Activated CD8-positive, alpha-beta memory T cell treated with anti-CD3 and anti-CD28 coated beads, Interleukin-2, amount 10 ng/mL, durations not matched to agents 7 days and 5 days (primary cell): Measurements from ENCODE around the gene RERE. TPM values are rescaled to one million over a fixed set of nuclear protein-coding genes. Genes with fewer than 3 reads are reported as not detected.
"Not testable (repeated sequence)": the region's sequence is repeated elsewhere in the genome, so short reads cannot be mapped to it uniquely, and the experiment has no call there.

Source experiments
- ATAC-seq: fragments of 150-1000 bp; cut with Tn5 transposase; one replicate; pipeline ENCODE4 v1.10.0; 2021; ENCODE audit warnings: moderate library complexity
- CTCF ChIA-PET: fragments of 350-600 bp; sonication (Branson Sonifier 250); formaldehyde crosslinking; loops from one replicate; lab custom pipeline; 2021; ENCODE audit warnings: antibody characterized with exemption; lab: Charles Lee
- DNase-seq: peaks from one replicate; pipeline ENCODE4 v3.0.0-alpha.2; 2020
- H3K27ac Mint-ChIP-seq: one replicate; pipeline ENCODE4 v1.8.0; 2021; ENCODE audit warnings: mild to moderate bottlenecking, mixed read lengths
- H3K27me3 Mint-ChIP-seq: one replicate; pipeline ENCODE4 v1.8.0; 2021; ENCODE audit warnings: mixed read lengths
- H3K36me3 Mint-ChIP-seq: one replicate; pipeline ENCODE4 v1.8.0; 2021; ENCODE audit warnings: mild to moderate bottlenecking, mixed read lengths
- H3K4me1 Mint-ChIP-seq: one replicate; pipeline ENCODE4 v1.8.0; 2021; ENCODE audit warnings: mixed read lengths
- H3K4me3 Mint-ChIP-seq: one replicate; pipeline ENCODE4 v1.8.0; 2021; ENCODE audit warnings: mild to moderate bottlenecking, moderate library complexity, mixed read lengths
- H3K9me3 Mint-ChIP-seq: one replicate; pipeline ENCODE4 v1.8.0; 2022; ENCODE audit warnings: low read depth, mixed read lengths
- total RNA-seq, 2 experiments: library from RNA; stranded (reverse); gene quantifications; one replicate each; pipeline ENCODE4 v1.2.3, GENCODE V29; 2021

Gene RERE
- total RNA-seq, 2 experiments from 2014 or later = 38.3 TPM

- Mint-ChIP-seq H3K4me1 (peaks cover 23% of the 10 kb centered on the region), H3K27ac (no peak overlapping the region), H3K9me3 (no peaks in the 10 kb centered on the region), H3K27me3 (peaks cover 11% of the 10 kb centered on the region), H3K36me3 (peaks cover 11% of the 10 kb centered on the region), H3K4me3 (no peak overlapping the region)
- ATAC-seq (peak; percentile 20), DNase-seq (no peak)
- CTCF ChIA-PET = interaction anchor here (0.8 kb wide), 1 partner anchor 40 kb away, joined by 3 read pairs; no protein-coding TSS in a partner anchor
Measured at GRCh38 chr1:8448911-8449661, 368.4 kb downstream of the RERE start.

GRCh38 chr1:8448505-8448904 is 368.9 kb downstream of the RERE start:
- H3K9me3 Mint-ChIP-seq, ATAC-seq, H3K4me3 Mint-ChIP-seq, DNase-seq, H3K27ac Mint-ChIP-seq: not testable (repeated sequence)
- H3K27me3 Mint-ChIP-seq = peaks cover 11% of the 10 kb centered on the region
- H3K36me3 Mint-ChIP-seq = peaks cover 11% of the 10 kb centered on the region
- CTCF ChIA-PET = interaction anchor here (0.8 kb wide), 1 partner anchor 39 kb away, joined by 3 read pairs; no protein-coding TSS in a partner anchor
- H3K4me1 Mint-ChIP-seq = peaks cover 23% of the 10 kb centered on the region

- no peak overlapping the region for H3K4me3 Mint-ChIP-seq
- DNase-seq (no peak), ATAC-seq (no peak)
- peaks cover 13% of the 10 kb centered on the region for H3K27me3 Mint-ChIP-seq
- no peaks in the 10 kb centered on the region for H3K9me3 Mint-ChIP-seq
- peaks cover 23% of the 10 kb centered on the region for H3K4me1 Mint-ChIP-seq
- no peak overlapping the region for H3K27ac Mint-ChIP-seq
- peaks cover 13% of the 10 kb centered on the region for H3K36me3 Mint-ChIP-seq
- CTCF ChIA-PET = no interaction called here
Measured at GRCh38 chr1:8447616-8448150, 369.8 kb downstream of the RERE start.

- CTCF ChIA-PET = interaction anchor here (0.9 kb wide), 1 partner anchor 43 kb away, joined by 3 read pairs; no protein-coding TSS in a partner anchor
- Mint-ChIP-seq H3K36me3 (peaks cover 16% of the 10 kb centered on the region), H3K27me3 (peaks cover 17% of the 10 kb centered on the region), H3K4me1 (peaks cover 23% of the 10 kb centered on the region)
- peak; percentile 58 for DNase-seq
- not testable (repeated sequence) for H3K4me3 Mint-ChIP-seq, H3K9me3 Mint-ChIP-seq, H3K27ac Mint-ChIP-seq
- peak; percentile 27 for ATAC-seq
Measured at GRCh38 chr1:8446119-8446518, 371.3 kb downstream of the RERE start.

- Mint-ChIP-seq H3K27me3 (peaks cover 17% of the 10 kb centered on the region), H3K4me1 (peaks cover 26% of the 10 kb centered on the region), H3K4me3 (no peak overlapping the region), H3K36me3 (peaks cover 16% of the 10 kb centered on the region), H3K9me3 (no peaks in the 10 kb centered on the region), H3K27ac (no peak overlapping the region)
- DNase-seq (no peak), ATAC-seq (no peak)
- CTCF ChIA-PET = interaction anchor here (0.7 to 1.7 kb wide), 6 partner anchors 10 to 290 kb away, joined by 3 to 6 read pairs (median 4); no protein-coding TSS in a partner anchor
Measured at GRCh38 chr1:8443558-8444194, 373.8 kb downstream of the RERE start.

GRCh38 chr1:8441426-8441825 is 376.0 kb downstream of the RERE start:
- Mint-ChIP-seq H3K27me3 (peaks cover 14% of the 10 kb centered on the region), H3K9me3 (no peaks in the 10 kb centered on the region), H3K36me3 (peaks cover 12% of the 10 kb centered on the region), H3K27ac (no peak overlapping the region), H3K4me1 (peaks cover 14% of the 10 kb centered on the region), H3K4me3 (no peak overlapping the region)
- DNase-seq (no peak), ATAC-seq (no peak)
- CTCF ChIA-PET = interaction anchor here (1.1 kb wide), 1 partner anchor 12 kb away, joined by 3 read pairs; no protein-coding TSS in a partner anchor

GRCh38 chr1:8439015-8439702 is 378.3 kb downstream of the RERE start:
- Mint-ChIP-seq H3K36me3 (peaks cover 8% of the 10 kb centered on the region), H3K27me3 (peaks cover 6% of the 10 kb centered on the region), H3K4me3 (no peak overlapping the region), H3K4me1 (peaks cover 4% of the 10 kb centered on the region), H3K27ac (no peak overlapping the region), H3K9me3 (no peaks in the 10 kb centered on the region)
- CTCF ChIA-PET = interaction anchor here (1.3 kb wide), 1 partner anchor 12 kb away, joined by 3 read pairs; no protein-coding TSS in a partner anchor
- ATAC-seq (no peak), DNase-seq (no peak)

GRCh38 chr1:8438489-8438888 is 379.0 kb downstream of the RERE start:
- CTCF ChIA-PET = interaction anchor here (1.3 kb wide), 1 partner anchor 11 kb away, joined by 3 read pairs; no protein-coding TSS in a partner anchor
- H3K9me3 Mint-ChIP-seq = no peaks in the 10 kb centered on the region
- H3K27me3 Mint-ChIP-seq = peaks cover 6% of the 10 kb centered on the region
- no peak for ATAC-seq
- H3K4me3 Mint-ChIP-seq = no peak overlapping the region
- no peak overlapping the region for H3K27ac Mint-ChIP-seq
- no peak for DNase-seq
- peaks cover 4% of the 10 kb centered on the region for H3K4me1 Mint-ChIP-seq
- H3K36me3 Mint-ChIP-seq = peaks cover 7% of the 10 kb centered on the region

GRCh38 chr1:8437347-8437746 is 380.1 kb downstream of the RERE start:
- CTCF ChIA-PET = interaction anchor here (0.5 to 1.5 kb wide), 2 partner anchors 25 to 117 kb away, joined by 3 to 4 read pairs; no protein-coding TSS in a partner anchor
- DNase-seq = no peak
- Mint-ChIP-seq H3K27ac (no peak overlapping the region), H3K4me3 (no peak overlapping the region), H3K4me1 (peaks cover 4% of the 10 kb centered on the region), H3K9me3 (no peaks in the 10 kb centered on the region), H3K36me3 (peaks cover 2% of the 10 kb centered on the region), H3K27me3 (no peaks in the 10 kb centered on the region)
- no peak for ATAC-seq

GRCh38 chr1:8435569-8436071 is 381.8 kb downstream of the RERE start:
- Mint-ChIP-seq H3K4me3 (no peak overlapping the region), H3K4me1 (peaks cover 17% of the 10 kb centered on the region), H3K36me3 (peaks cover 2% of the 10 kb centered on the region), H3K27ac (no peak overlapping the region), H3K27me3 (no peaks in the 10 kb centered on the region), H3K9me3 (no peaks in the 10 kb centered on the region)
- ATAC-seq (no peak), DNase-seq (no peak)
- CTCF ChIA-PET = no interaction called here

GRCh38 chr1:8434101-8434500 is 383.3 kb downstream of the RERE start:
- no peak for DNase-seq
- no peak for ATAC-seq
- Mint-ChIP-seq H3K4me1 (peaks cover 28% of the 10 kb centered on the region), H3K4me3 (no peak overlapping the region), H3K27me3 (peaks cover 3% of the 10 kb centered on the region), H3K9me3 (no peaks in the 10 kb centered on the region), H3K27ac (no peak overlapping the region), H3K36me3 (peaks cover 2% of the 10 kb centered on the region)
- CTCF ChIA-PET = interaction anchor here (0.9 kb wide), 1 partner anchor 9 kb away, joined by 4 read pairs; no protein-coding TSS in a partner anchor

GRCh38 chr1:8431784-8432183 is 385.7 kb downstream of the RERE start:
- H3K27ac Mint-ChIP-seq = no peak overlapping the region

More at GRCh38 chr1:8431784-8432183, 385.7 kb downstream of the RERE start:
- H3K4me3 Mint-ChIP-seq = no peak overlapping the region
- H3K9me3 Mint-ChIP-seq = no peaks in the 10 kb centered on the region
- ATAC-seq (no peak), DNase-seq (no peak)
- peaks cover 9% of the 10 kb centered on the region for H3K36me3 Mint-ChIP-seq
- CTCF ChIA-PET = interaction anchor here (1.4 to 1.5 kb wide), 3 partner anchors 12 to 79 kb away, joined by 3 to 6 read pairs (median 4); no protein-coding TSS in a partner anchor
- peaks cover 47% of the 10 kb centered on the region for H3K4me1 Mint-ChIP-seq
- H3K27me3 Mint-ChIP-seq = peaks cover 10% of the 10 kb centered on the region
